Activated CD4-positive, alpha-beta memory T cell treated with anti-CD3 and anti-CD28 coated beads, Interleukin-2, amount 10 ng/mL, durations not matched to agents 7 days and 5 days (primary cell): ENCODE data around the gene CYP2A6. TPM values are rescaled to one million over a fixed set of nuclear protein-coding genes. Genes with fewer than 3 reads are reported as not detected.

Source experiments
- CTCF ChIA-PET: fragments of 350-600 bp; sonication (Branson Sonifier 250); formaldehyde crosslinking; loops from one replicate; lab custom pipeline; 2021; ENCODE audit warnings: antibody characterized with exemption, inconsistent platforms; lab: Charles Lee
- POLR2A ChIA-PET: fragments of 350-600 bp; sonication (Branson Sonifier 250); formaldehyde crosslinking; loops from one replicate; lab custom pipeline; 2021; ENCODE audit warnings: antibody characterized with exemption; lab: Charles Lee
- DNase-seq: peaks from one replicate; pipeline ENCODE4 v3.0.0-alpha.2; 2020
- H3K27ac Mint-ChIP-seq: one replicate; pipeline ENCODE4 v1.8.0; 2021; ENCODE audit warnings: mild to moderate bottlenecking, mixed read lengths
- H3K27me3 Mint-ChIP-seq: one replicate; pipeline ENCODE4 v1.8.0; 2021; ENCODE audit warnings: mixed read lengths
- H3K36me3 Mint-ChIP-seq: one replicate; pipeline ENCODE4 v1.8.0; 2021; ENCODE audit warnings: low read depth, mixed read lengths
- H3K4me1 Mint-ChIP-seq: one replicate; pipeline ENCODE4 v1.8.0; 2021; ENCODE audit warnings: mixed read lengths
- H3K4me3 Mint-ChIP-seq: one replicate; pipeline ENCODE4 v1.8.0; 2021; ENCODE audit warnings: mild to moderate bottlenecking, mixed read lengths
- H3K9me3 Mint-ChIP-seq: one replicate; pipeline ENCODE4 v1.8.0; 2021; ENCODE audit warnings: mixed read lengths
- total RNA-seq, 2 experiments: library from RNA; stranded (reverse); gene quantifications; one replicate each; pipeline ENCODE4 v1.2.3, GENCODE V29; 2021

The CYP2A6 gene
- total RNA-seq, 2 experiments from 2014 or later: not detected

- Mint-ChIP-seq H3K27ac (no peak overlapping the region), H3K4me1 (peaks cover 69% of the 10 kb centered on the region), H3K4me3 (peak overlapping the region; percentile 51), H3K9me3 (no peaks in the 10 kb centered on the region), H3K27me3 (peaks cover 24% of the 10 kb centered on the region), H3K36me3 (peaks cover 50% of the 10 kb centered on the region)
- CTCF ChIA-PET: no interaction called here
- POLR2A ChIA-PET: no interaction called here
- DNase-seq: no peak
Observed at GRCh38 chr19:40809358-40810086, 40.7 kb downstream of the CYP2A6 start.

- H3K4me3 Mint-ChIP-seq: no peak overlapping the region
- H3K4me1 Mint-ChIP-seq: peaks cover 79% of the 10 kb centered on the region
- no peak overlapping the region for H3K27ac Mint-ChIP-seq
- H3K36me3 Mint-ChIP-seq: peaks cover 60% of the 10 kb centered on the region
- DNase-seq: no peak
- H3K9me3 Mint-ChIP-seq: no peaks in the 10 kb centered on the region
- H3K27me3 Mint-ChIP-seq: peaks cover 16% of the 10 kb centered on the region
- ChIA-PET CTCF (interaction anchor here (0.9 to 4.6 kb wide), 3 partner anchors 10 to 145 kb away, joined by 3 to 43 read pairs (median 40); partner anchors contain the start of gene EGLN2), POLR2A (interaction anchor here (0.6 to 14.9 kb wide), 4 partner anchors 10 to 145 kb away, joined by 3 to 161 read pairs (median 12); partner anchors contain the start of genes EGLN2 and RAB4B)
Observed at GRCh38 chr19:40808497-40808896, 41.8 kb downstream of the CYP2A6 start.

GRCh38 chr19:40808021-40808325 lies 42.3 kb downstream of the CYP2A6 start:
- H3K27ac Mint-ChIP-seq: no peak overlapping the region
- ChIA-PET POLR2A (interaction anchor here (2.3 to 14.9 kb wide), 5 partner anchors 10 to 145 kb away, joined by 8 to 161 read pairs (median 16); partner anchors contain the start of genes ACTMAP, COQ8B, EGLN2 and ITPKC), CTCF (interaction anchor here (0.9 to 4.6 kb wide), 8 partner anchors 9 to 146 kb away, joined by 3 to 50 read pairs (median 14); partner anchors contain the start of genes EGLN2 and RAB4B)
- peaks cover 14% of the 10 kb centered on the region for H3K27me3 Mint-ChIP-seq
- peaks cover 64% of the 10 kb centered on the region for H3K36me3 Mint-ChIP-seq
- H3K4me1 Mint-ChIP-seq: peaks cover 84% of the 10 kb centered on the region
- DNase-seq: no peak
- H3K9me3 Mint-ChIP-seq: no peaks in the 10 kb centered on the region
- no peak overlapping the region for H3K4me3 Mint-ChIP-seq

GRCh38 chr19:40807147-40808020 lies 42.9 kb downstream of the CYP2A6 start:
- CTCF ChIA-PET: interaction anchor here (0.6 to 4.6 kb wide), 15 partner anchors 9 to 410 kb away, joined by 3 to 50 read pairs (median 5); partner anchors contain the start of genes BLVRB, EGLN2, MIA and RAB4B
- no peaks in the 10 kb centered on the region for H3K9me3 Mint-ChIP-seq
- peak overlapping the region; percentile 97 for H3K27ac Mint-ChIP-seq
- H3K4me3 Mint-ChIP-seq: peak overlapping the region; percentile 64
- peaks cover 69% of the 10 kb centered on the region for H3K36me3 Mint-ChIP-seq
- H3K27me3 Mint-ChIP-seq: peaks cover 9% of the 10 kb centered on the region
- POLR2A ChIA-PET: interaction anchor here (0.7 to 14.9 kb wide), 10 partner anchors 9 to 456 kb away, joined by 3 to 161 read pairs (median 8); partner anchors contain the start of genes ACTMAP, COQ8B, EGLN2 and ITPKC
- H3K4me1 Mint-ChIP-seq: peaks cover 89% of the 10 kb centered on the region
- no peak for DNase-seq

GRCh38 chr19:40806423-40807146 lies 43.7 kb downstream of the CYP2A6 start:
- Mint-ChIP-seq H3K36me3 (peaks cover 77% of the 10 kb centered on the region), H3K27ac (peak overlapping the region; percentile 97)

GRCh38 chr19:40805258-40805868 lies 44.9 kb downstream of the CYP2A6 start:
- CTCF ChIA-PET: interaction anchor here (1.7 to 4.6 kb wide), 6 partner anchors 14 to 202 kb away, joined by 7 to 50 read pairs (median 32); partner anchors contain the start of gene RAB4B
- Mint-ChIP-seq H3K27me3 (no peaks in the 10 kb centered on the region), H3K4me1 (peaks cover 91% of the 10 kb centered on the region), H3K27ac (peak overlapping the region; percentile 97), H3K9me3 (no peaks in the 10 kb centered on the region), H3K36me3 (peaks cover 84% of the 10 kb centered on the region), H3K4me3 (peak overlapping the region; percentile 91)
- POLR2A ChIA-PET: interaction anchor here (0.9 to 14.9 kb wide), 12 partner anchors 11 to 458 kb away, joined by 3 to 161 read pairs (median 6); partner anchors contain the start of genes ACTMAP, COQ8B, HNRNPUL1 and ITPKC
- peak; percentile 75 for DNase-seq

More at GRCh38 chr19:40806423-40807146, 43.7 kb downstream of the CYP2A6 start:
- no peaks in the 10 kb centered on the region for H3K9me3 Mint-ChIP-seq
- H3K4me3 Mint-ChIP-seq: peak overlapping the region; percentile 64
- peaks cover 4% of the 10 kb centered on the region for H3K27me3 Mint-ChIP-seq
- peaks cover 91% of the 10 kb centered on the region for H3K4me1 Mint-ChIP-seq
- DNase-seq: peak; percentile 84
- POLR2A ChIA-PET: interaction anchor here (0.7 to 14.9 kb wide), 14 partner anchors 8 to 456 kb away, joined by 3 to 161 read pairs (median 5); partner anchors contain the start of genes ACTMAP, COQ8B, EGLN2 and ITPKC
- CTCF ChIA-PET: interaction anchor here (0.6 to 4.6 kb wide), 15 partner anchors 8 to 341 kb away, joined by 3 to 50 read pairs (median 5); partner anchors contain the start of genes ACTMAP, BLVRB, EGLN2 and MIA

GRCh38 chr19:40804783-40805242 lies 45.4 kb downstream of the CYP2A6 start:
- Mint-ChIP-seq H3K27ac (peak overlapping the region; percentile 97), H3K27me3 (no peaks in the 10 kb centered on the region), H3K4me3 (peak overlapping the region; percentile 91), H3K9me3 (no peaks in the 10 kb centered on the region), H3K36me3 (peaks cover 85% of the 10 kb centered on the region), H3K4me1 (peaks cover 90% of the 10 kb centered on the region)
- POLR2A ChIA-PET: interaction anchor here (0.6 to 14.9 kb wide), 9 partner anchors 11 to 460 kb away, joined by 3 to 161 read pairs (median 6); partner anchors contain the start of genes ACTMAP, HNRNPUL1, RAB4B and SNRPA
- CTCF ChIA-PET: interaction anchor here (0.6 to 4.6 kb wide), 6 partner anchors 15 to 201 kb away, joined by 3 to 50 read pairs (median 32); partner anchors contain the start of gene RAB4B
- DNase-seq: peak; percentile 26

- DNase-seq: peak; percentile 73
- no peaks in the 10 kb centered on the region for H3K9me3 Mint-ChIP-seq
- peaks cover 87% of the 10 kb centered on the region for H3K4me1 Mint-ChIP-seq
- peak overlapping the region; percentile 97 for H3K27ac Mint-ChIP-seq
- no peaks in the 10 kb centered on the region for H3K27me3 Mint-ChIP-seq
- ChIA-PET POLR2A (interaction anchor here (0.6 to 14.9 kb wide), 7 partner anchors 11 to 459 kb away, joined by 3 to 161 read pairs (median 30); partner anchors contain the start of genes ACTMAP, HNRNPUL1, RAB4B and SNRPA), CTCF (interaction anchor here (0.6 to 4.6 kb wide), 7 partner anchors 8 to 200 kb away, joined by 3 to 50 read pairs (median 23); partner anchors contain the start of gene RAB4B)
- peaks cover 79% of the 10 kb centered on the region for H3K36me3 Mint-ChIP-seq
- peak overlapping the region; percentile 91 for H3K4me3 Mint-ChIP-seq
Observed at GRCh38 chr19:40803857-40804782, 46.1 kb downstream of the CYP2A6 start.

GRCh38 chr19:40803170-40803856 lies 46.9 kb downstream of the CYP2A6 start:
- CTCF ChIA-PET: interaction anchor here (1.2 to 1.6 kb wide), 2 partner anchors 9 to 26 kb away, joined by 3 to 4 read pairs; partner anchors contain the start of gene RAB4B
- Mint-ChIP-seq H3K27ac (peak overlapping the region; percentile 97), H3K36me3 (peaks cover 72% of the 10 kb centered on the region), H3K4me1 (peaks cover 86% of the 10 kb centered on the region), H3K27me3 (no peaks in the 10 kb centered on the region), H3K4me3 (peak overlapping the region; percentile 91), H3K9me3 (no peaks in the 10 kb centered on the region)
- no peak for DNase-seq
- POLR2A ChIA-PET: interaction anchor here (1.0 to 14.9 kb wide), 4 partner anchors 8 to 51 kb away, joined by 3 to 161 read pairs (median 37); partner anchors contain the start of genes ACTMAP, RAB4B and SNRPA
